Astrocyte (in vitro differentiated cells and primary cell): ENCODE data around the gene SBNO2.
A peak's percentile ranks its signal among the peaks of the same experiment; 100 is the strongest.

ENCODE experiments used
- EZH2 ChIP-seq: IDR thresholded peaks from 2 replicates; pipeline ENCODE4 v1.6.1; 2012; ENCODE audit warnings: mild to moderate bottlenecking, low read length, inconsistent platforms; ENCODE audit not compliant: insufficient read depth
- TF ChIP-seq, protein P1 (sequence below): IDR thresholded peaks from 2 replicates; pipeline ENCODE4 v1.5.1; 2011; ENCODE audit warnings: low read depth, mild to moderate bottlenecking, inconsistent platforms, low read length, moderate library complexity; ENCODE audit not compliant: insufficient read depth

DNA sequence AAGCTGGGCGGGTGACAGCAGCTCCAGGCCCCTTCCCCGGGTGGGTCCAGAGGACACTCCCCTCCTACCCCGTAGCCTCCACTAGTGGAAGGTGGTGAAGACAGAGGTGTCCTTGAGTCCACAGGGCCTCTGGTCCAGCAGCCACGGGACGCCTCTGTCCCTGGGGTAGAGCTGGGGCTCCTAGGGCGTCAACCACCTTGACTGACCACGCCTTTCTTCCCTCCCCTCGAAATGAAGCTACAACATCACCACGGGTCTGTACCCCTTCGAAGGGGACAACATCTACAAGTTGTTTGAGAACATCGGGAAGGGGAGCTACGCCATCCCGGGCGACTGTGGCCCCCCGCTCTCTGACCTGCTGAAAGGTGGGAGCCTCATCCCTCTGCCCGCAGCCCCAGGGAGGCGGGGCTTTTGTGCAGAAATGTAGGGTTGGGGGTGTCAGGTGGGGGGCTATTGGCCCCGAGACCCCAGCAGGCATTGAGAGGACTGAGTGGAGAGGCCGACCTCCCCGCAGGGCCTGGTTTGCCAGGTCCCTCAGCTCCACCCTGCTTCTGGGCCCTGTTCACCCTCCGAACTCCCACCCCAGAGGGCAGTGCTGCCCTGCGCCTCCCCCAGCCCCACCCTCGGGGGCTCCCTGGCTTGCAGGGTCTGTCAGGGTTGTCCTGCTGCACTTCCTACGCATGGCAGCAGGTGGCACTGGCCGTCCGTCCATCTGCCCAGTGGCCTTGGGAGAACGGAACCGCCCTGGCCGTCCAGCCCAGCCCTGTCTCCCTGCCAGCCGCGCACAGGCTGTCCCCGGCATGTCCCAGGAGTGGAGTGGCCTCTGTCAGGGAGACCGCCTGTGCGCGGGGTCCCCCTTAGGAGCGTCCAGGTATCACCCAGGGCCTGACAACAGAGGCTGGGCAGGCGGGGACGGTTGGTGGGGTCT is 47.2 kb upstream of the SBNO2 start:
- TF ChIP-seq, protein P1, sequence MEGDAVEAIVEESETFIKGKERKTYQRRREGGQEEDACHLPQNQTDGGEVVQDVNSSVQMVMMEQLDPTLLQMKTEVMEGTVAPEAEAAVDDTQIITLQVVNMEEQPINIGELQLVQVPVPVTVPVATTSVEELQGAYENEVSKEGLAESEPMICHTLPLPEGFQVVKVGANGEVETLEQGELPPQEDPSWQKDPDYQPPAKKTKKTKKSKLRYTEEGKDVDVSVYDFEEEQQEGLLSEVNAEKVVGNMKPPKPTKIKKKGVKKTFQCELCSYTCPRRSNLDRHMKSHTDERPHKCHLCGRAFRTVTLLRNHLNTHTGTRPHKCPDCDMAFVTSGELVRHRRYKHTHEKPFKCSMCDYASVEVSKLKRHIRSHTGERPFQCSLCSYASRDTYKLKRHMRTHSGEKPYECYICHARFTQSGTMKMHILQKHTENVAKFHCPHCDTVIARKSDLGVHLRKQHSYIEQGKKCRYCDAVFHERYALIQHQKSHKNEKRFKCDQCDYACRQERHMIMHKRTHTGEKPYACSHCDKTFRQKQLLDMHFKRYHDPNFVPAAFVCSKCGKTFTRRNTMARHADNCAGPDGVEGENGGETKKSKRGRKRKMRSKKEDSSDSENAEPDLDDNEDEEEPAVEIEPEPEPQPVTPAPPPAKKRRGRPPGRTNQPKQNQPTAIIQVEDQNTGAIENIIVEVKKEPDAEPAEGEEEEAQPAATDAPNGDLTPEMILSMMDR = peak; percentile 40
- TF ChIP-seq EZH2 = no peak
